GM23248 (cell line): ENCODE measurements around the gene TYMP. TPM values are rescaled to one million over a fixed set of nuclear protein-coding genes. Genes with fewer than 3 reads are reported as not detected.

ENCODE experiments used
- DNase-seq: peaks from one replicate; pipeline ENCODE4 v3.0.0-alpha.2; 2015
- H2AFZ ChIP-seq: fragments of 200-600 bp; sonication (generic); 2 replicates; pipeline ENCODE4 v1.6.1; 2016; ENCODE audit warnings: antibody characterized with exemption
- H3F3A ChIP-seq: fragments of 200-600 bp; sonication (generic); 2 replicates; pipeline ENCODE4 v1.6.1; 2016; ENCODE audit warnings: mild to moderate bottlenecking, antibody characterized with exemption, mixed run types; ENCODE audit not compliant: insufficient read depth
- H3K27ac ChIP-seq: fragments of 200-600 bp; sonication (generic); 2 replicates; pipeline ENCODE4 v1.5.1; 2016; ENCODE audit warnings: mild to moderate bottlenecking
- H3K27me3 ChIP-seq: fragments of 200-600 bp; sonication (generic); replicated peaks from 2 replicates; pipeline ENCODE4 v1.6.1; 2016; ENCODE audit warnings: mild to moderate bottlenecking; ENCODE audit not compliant: insufficient read depth
- H3K36me3 ChIP-seq: fragments of 200-600 bp; sonication (generic); 2 replicates; pipeline ENCODE4 v1.6.1; 2016; ENCODE audit warnings: low read depth, mild to moderate bottlenecking
- H3K4me1 ChIP-seq: fragments of 200-600 bp; sonication (generic); 2 replicates; pipeline ENCODE4 v1.6.1; 2016; ENCODE audit warnings: mild to moderate bottlenecking; ENCODE audit not compliant: insufficient read depth
- H3K4me2 ChIP-seq: fragments of 200-600 bp; sonication (generic); one replicate; pipeline ENCODE4 v1.6.1; 2016; ENCODE audit warnings: mild to moderate bottlenecking; ENCODE audit not compliant: unreplicated experiment
- H3K4me3 ChIP-seq: fragments of 200-600 bp; sonication (generic); 2 replicates; pipeline ENCODE4 v1.5.1; 2016; ENCODE audit warnings: mild to moderate bottlenecking
- H3K79me2 ChIP-seq: fragments of 200-600 bp; sonication (generic); 2 replicates; pipeline ENCODE4 v1.6.1; 2016; ENCODE audit warnings: mild to moderate bottlenecking; ENCODE audit not compliant: insufficient read depth
- H3K9ac ChIP-seq: fragments of 200-600 bp; sonication (generic); 2 replicates; pipeline ENCODE4 v1.6.1; 2016; ENCODE audit warnings: mild to moderate bottlenecking
- H3K9me2 ChIP-seq: fragments of 200-600 bp; sonication (generic); 2 replicates; pipeline ENCODE4 v1.6.1; 2016; ENCODE audit warnings: mixed run types, mild to moderate bottlenecking, moderate library complexity; ENCODE audit not compliant: insufficient read depth
- H3K9me3 ChIP-seq: fragments of 200-600 bp; sonication (generic); one replicate; pipeline ENCODE4 v1.6.1; 2017; ENCODE audit warnings: low read depth
- H4K20me1 ChIP-seq: fragments of 200-600 bp; sonication (generic); 2 replicates; pipeline ENCODE4 v1.6.0; 2016; ENCODE audit not compliant: insufficient read depth
- EZH2 ChIP-seq: fragments of 200-600 bp; sonication (generic); IDR thresholded peaks from 2 replicates; pipeline ENCODE4 v1.6.1; 2018; ENCODE audit warnings: antibody characterized with exemption, mild to moderate bottlenecking; ENCODE audit not compliant: insufficient read depth, poor library complexity, severe bottlenecking
- EZH2phosphoT487 ChIP-seq: fragments of 200-600 bp; sonication (generic); IDR thresholded peaks from 2 replicates; pipeline ENCODE4 v1.6.1; 2018; ENCODE audit warnings: antibody characterized with exemption, moderate library complexity, mild to moderate bottlenecking, low read depth; ENCODE audit not compliant: insufficient read depth
- WGBS, 2 experiments: methylation state at CpG; one replicate each; pipeline ENCODE4 v1.1.6; 2015 to 2017; ENCODE audit warnings: low lambda C conversion rate in 2 of 2, low coverage in 1 of 2; ENCODE audit errors: missing lambda C conversion rate in 2 of 2; 5-methylcytosine and 5-hydroxymethylcytosine counted together
- in situ Hi-C: fragments of 300-500 bp; cut with MboI; formaldehyde crosslinking; loops from 2 replicates; pipeline ENCODE4 v1.15.0; 2020
- polyA plus RNA-seq: library from polyadenylated mRNA; unstranded; fragments of >200 nt; fragmentation: Nextera tagmentation; extraction: Ambion mirVana; gene quantifications from 2 replicates; pipeline ENCODE4 v1.2.1, GENCODE V29; 2016
- total RNA-seq: library from RNA; depleted of rRNA; stranded (reverse); fragments of >200 nt; shearing (Covaris generic); gene quantifications from 2 replicates; pipeline ENCODE4 v1.2.3, GENCODE V29; 2014

The TYMP gene
- total and polyA plus RNA-seq, 2 experiments from 2014 or later = 24.3 to 33.2 TPM

- Histone ChIP-seq H3K36me3 (no peaks in the 10 kb centered on the region), H3K4me2 (no peak overlapping the region), H3K9me2 (no peaks in the 10 kb centered on the region), H3K9me3 (no peaks in the 10 kb centered on the region), H3K27me3 (no peaks in the 10 kb centered on the region), H2AFZ (no peak overlapping the region), H4K20me1 (no peaks in the 10 kb centered on the region), H3K79me2 (peaks cover 44% of the 10 kb centered on the region), H3K4me3 (no peak overlapping the region), H3K4me1 (peaks cover 10% of the 10 kb centered on the region), H3K27ac (no peak overlapping the region), H3K9ac (no peak overlapping the region), H3F3A (peaks cover 15% of the 10 kb centered on the region; the same call in 1 of the 2 replicates)
- TF ChIP-seq EZH2 (no peak), EZH2phosphoT487 (no peak)
- 91 to 92% methylated on average over 22 to 40 of the region's 44 CpGs for WGBS, 2 experiments
- DNase-seq = no peak
- in situ Hi-C loops = no loop called here
These were observed 25.2 kb downstream of the TYMP start for GRCh38 chr22:50504369-50505211.

GRCh38 chr22:50503475-50504145 lies 26.2 kb downstream of the TYMP start:
- Histone ChIP-seq H3K27ac (no peak overlapping the region), H3K4me1 (peaks cover under 1% of the 10 kb centered on the region; the same call in 1 of the 2 replicates), H3K4me3 (no peak overlapping the region), H3K9me3 (no peaks in the 10 kb centered on the region), H3K9me2 (no peaks in the 10 kb centered on the region), H3K27me3 (no peaks in the 10 kb centered on the region), H3K9ac (no peak overlapping the region), H3K79me2 (peaks cover 34% of the 10 kb centered on the region), H3F3A (peaks cover 16% of the 10 kb centered on the region; the same call in 1 of the 2 replicates), H3K4me2 (no peak overlapping the region), H4K20me1 (no peaks in the 10 kb centered on the region), H3K36me3 (no peaks in the 10 kb centered on the region), H2AFZ (no peak overlapping the region)
- WGBS, 2 experiments = 79 to 90% methylated on average over 17 to 24 of the region's 26 CpGs
- DNase-seq = no peak
- in situ Hi-C loops = no loop called here
- TF ChIP-seq EZH2phosphoT487 = no peak
- no peak for TF ChIP-seq EZH2

GRCh38 chr22:50502628-50503474 lies 27.0 kb downstream of the TYMP start:
- no peak overlapping the region for H3K4me3 ChIP-seq
- H3K27ac ChIP-seq = no peak overlapping the region
- H3K79me2 ChIP-seq = peaks cover 30% of the 10 kb centered on the region
- H3K9me2 ChIP-seq = no peaks in the 10 kb centered on the region
- H3K4me2 ChIP-seq = no peak overlapping the region
- H3K4me1 ChIP-seq = no peaks in the 10 kb centered on the region
- 85 to 88% methylated on average over 19 to 23 of the region's 24 CpGs for WGBS, 2 experiments
- in situ Hi-C loops = no loop called here
- no peak for DNase-seq
- H3K9ac ChIP-seq = no peak overlapping the region
- no peaks in the 10 kb centered on the region for H4K20me1 ChIP-seq
- H3F3A ChIP-seq = peaks cover 16% of the 10 kb centered on the region; the same call in 1 of the 2 replicates
- no peaks in the 10 kb centered on the region for H3K36me3 ChIP-seq
- H2AFZ ChIP-seq = no peak overlapping the region
- no peak for TF ChIP-seq EZH2
- TF ChIP-seq EZH2phosphoT487 = no peak
- no peaks in the 10 kb centered on the region for H3K27me3 ChIP-seq
- no peaks in the 10 kb centered on the region for H3K9me3 ChIP-seq

- no peak for DNase-seq
- H3K4me3 ChIP-seq = no peak overlapping the region
- H3K27ac ChIP-seq = no peak overlapping the region
- no peaks in the 10 kb centered on the region for H3K36me3 ChIP-seq
- peaks cover 27% of the 10 kb centered on the region for H3K79me2 ChIP-seq
- H3K9me3 ChIP-seq = no peaks in the 10 kb centered on the region
- no peak overlapping the region for H3K9ac ChIP-seq
- peaks cover 16% of the 10 kb centered on the region; the same call in 1 of the 2 replicates for H3F3A ChIP-seq
- H3K4me1 ChIP-seq = no peaks in the 10 kb centered on the region
- H3K27me3 ChIP-seq = no peaks in the 10 kb centered on the region
- H3K4me2 ChIP-seq = no peak overlapping the region
- no peak overlapping the region for H2AFZ ChIP-seq
- no peaks in the 10 kb centered on the region for H3K9me2 ChIP-seq
- in situ Hi-C loops = no loop called here
- no peaks in the 10 kb centered on the region for H4K20me1 ChIP-seq
- TF ChIP-seq EZH2 (no peak), EZH2phosphoT487 (no peak)
- WGBS, 2 experiments = 79 to 81% methylated on average over 6 of the region's 6 CpGs
These were observed 27.7 kb downstream of the TYMP start for GRCh38 chr22:50502096-50502495.
